NCI-H146 treated with DMSO at 0.1 percent for 48 hours (cell line): ENCODE results near the gene TDP1.
"Not testable (repeated sequence)": the region's sequence is repeated elsewhere in the genome, so short reads cannot be mapped to it uniquely, and the experiment has no call there.

ENCODE experiments used
- DNase-seq: peaks from one replicate; lab custom pipeline; 2025; ENCODE audit not compliant: unreplicated experiment; lab: John Stamatoyannopoulos, UW

TDP1 gene

GRCh38 chr14:89988787-89989186, 33.1 kb downstream of the TDP1 start:
- DNase-seq, result no peak

- DNase-seq, result no peak
Observed at GRCh38 chr14:89990218-89990617, 34.5 kb downstream of the TDP1 start.

- DNase-seq, result no peak
Observed at GRCh38 chr14:89990623-89991275, 35.0 kb downstream of the TDP1 start.

- no peak for DNase-seq
Observed at GRCh38 chr14:89992273-89992672, 36.5 kb downstream of the TDP1 start.

- DNase-seq, result no peak
Observed at GRCh38 chr14:89996963-89997362, 41.2 kb downstream of the TDP1 start.

GRCh38 chr14:90000935-90001334, 45.2 kb downstream of the TDP1 start:
- DNase-seq, result no peak

- no peak for DNase-seq
Observed at GRCh38 chr14:90003526-90004307, 48.0 kb downstream of the TDP1 start.

GRCh38 chr14:90005441-90005840, 49.7 kb downstream of the TDP1 start:
- no peak for DNase-seq

GRCh38 chr14:90005939-90006530, 50.3 kb downstream of the TDP1 start:
- DNase-seq, result no peak

- DNase-seq, result no peak
Observed at GRCh38 chr14:90017371-90017770, 61.6 kb downstream of the TDP1 start.

GRCh38 chr14:90019824-90020523, 64.2 kb downstream of the TDP1 start:
- DNase-seq, result no peak

GRCh38 chr14:90023176-90023896, 67.6 kb downstream of the TDP1 start:
- DNase-seq, result no peak

- DNase-seq, result no peak
Observed at GRCh38 chr14:90024910-90025309, 69.2 kb downstream of the TDP1 start.

- not testable (repeated sequence) for DNase-seq
Observed at GRCh38 chr14:90026608-90027007, 70.9 kb downstream of the TDP1 start.

- DNase-seq, result no peak
Observed at GRCh38 chr14:90027842-90028241, 72.1 kb downstream of the TDP1 start.

GRCh38 chr14:90034156-90034555, 78.4 kb downstream of the TDP1 start:
- DNase-seq, result no peak

- DNase-seq, result no peak
Observed at GRCh38 chr14:90034835-90035525, 79.3 kb downstream of the TDP1 start.

- DNase-seq, result no peak
Observed at GRCh38 chr14:90039253-90040010, 83.7 kb downstream of the TDP1 start.

GRCh38 chr14:90040411-90040810, 84.7 kb downstream of the TDP1 start:
- no peak for DNase-seq
